NCI-H510A (cell line): ENCODE measurements around the gene CLECL1.

Experiments used
- DNase-seq: peaks from one replicate; lab custom pipeline; 2025; lab: John Stamatoyannopoulos, UW

The CLECL1 gene

GRCh38 chr12:9732921-9733461 is at the start of gene CLECL1:
Gene CLECL1, minus strand, starts transcription at chr12:9733097.
- no peak for DNase-seq

GRCh38 chr12:9781360-9781759 is 48.5 kb upstream of the CLECL1 start:
- DNase-seq: no peak

GRCh38 chr12:9779209-9779608 is 46.3 kb upstream of the CLECL1 start:
- no peak for DNase-seq

- no peak for DNase-seq
These were observed 43.9 kb upstream of the CLECL1 start for GRCh38 chr12:9776781-9777180.

- no peak for DNase-seq
These were observed 40.5 kb upstream of the CLECL1 start for GRCh38 chr12:9773216-9773877.

- no peak for DNase-seq
These were observed 30.1 kb upstream of the CLECL1 start for GRCh38 chr12:9763025-9763424.

GRCh38 chr12:9762369-9762768 is 29.5 kb upstream of the CLECL1 start:
- no peak for DNase-seq

GRCh38 chr12:9761419-9761781 is 28.5 kb upstream of the CLECL1 start:
- DNase-seq: no peak

- no peak for DNase-seq
These were observed 28.0 kb upstream of the CLECL1 start, which contains the start of gene CD69 for GRCh38 chr12:9760699-9761418. Gene CD69, minus strand, starts transcription at chr12:9760901. Its CDS starts 81 bp downstream, at chr12:9760820.

GRCh38 chr12:9760120-9760519 is 27.2 kb upstream of the CLECL1 start:
- no peak for DNase-seq

GRCh38 chr12:9759694-9760093 is 26.8 kb upstream of the CLECL1 start:
- no peak for DNase-seq

GRCh38 chr12:9758119-9758518 is 25.2 kb upstream of the CLECL1 start:
- no peak for DNase-seq

- no peak for DNase-seq
These were observed 24.6 kb upstream of the CLECL1 start for GRCh38 chr12:9757433-9758025.

- DNase-seq: no peak
These were observed 23.8 kb upstream of the CLECL1 start for GRCh38 chr12:9756706-9757105.

- no peak for DNase-seq
These were observed 23.3 kb upstream of the CLECL1 start for GRCh38 chr12:9756170-9756569.

GRCh38 chr12:9755567-9755966 is 22.7 kb upstream of the CLECL1 start:
- no peak for DNase-seq

- DNase-seq: no peak
These were observed 22.1 kb upstream of the CLECL1 start for GRCh38 chr12:9755035-9755434.

GRCh38 chr12:9754099-9754927 is 21.4 kb upstream of the CLECL1 start:
- DNase-seq: no peak

- DNase-seq: no peak
These were observed 20.6 kb upstream of the CLECL1 start for GRCh38 chr12:9753498-9753897.

- DNase-seq: no peak
These were observed 20.2 kb upstream of the CLECL1 start for GRCh38 chr12:9753073-9753472.

GRCh38 chr12:9752145-9752933 is 19.4 kb upstream of the CLECL1 start:
- DNase-seq: no peak
